Activated T-cell treated with anti-CD3 and anti-CD28 coated beads, Interleukin-2, amount 50 U/mL, for 48 hours (primary cell): ENCODE data around the gene GREB1.

Source experiments
- DNase-seq, 2 experiments: peaks; one replicate each; pipeline ENCODE4 v3.0.0-alpha.2; 2020

The GREB1 gene

GRCh38 chr2:11563784-11564666, 30.2 kb downstream of the GREB1 start:
- DNase-seq = no peak

DNA sequence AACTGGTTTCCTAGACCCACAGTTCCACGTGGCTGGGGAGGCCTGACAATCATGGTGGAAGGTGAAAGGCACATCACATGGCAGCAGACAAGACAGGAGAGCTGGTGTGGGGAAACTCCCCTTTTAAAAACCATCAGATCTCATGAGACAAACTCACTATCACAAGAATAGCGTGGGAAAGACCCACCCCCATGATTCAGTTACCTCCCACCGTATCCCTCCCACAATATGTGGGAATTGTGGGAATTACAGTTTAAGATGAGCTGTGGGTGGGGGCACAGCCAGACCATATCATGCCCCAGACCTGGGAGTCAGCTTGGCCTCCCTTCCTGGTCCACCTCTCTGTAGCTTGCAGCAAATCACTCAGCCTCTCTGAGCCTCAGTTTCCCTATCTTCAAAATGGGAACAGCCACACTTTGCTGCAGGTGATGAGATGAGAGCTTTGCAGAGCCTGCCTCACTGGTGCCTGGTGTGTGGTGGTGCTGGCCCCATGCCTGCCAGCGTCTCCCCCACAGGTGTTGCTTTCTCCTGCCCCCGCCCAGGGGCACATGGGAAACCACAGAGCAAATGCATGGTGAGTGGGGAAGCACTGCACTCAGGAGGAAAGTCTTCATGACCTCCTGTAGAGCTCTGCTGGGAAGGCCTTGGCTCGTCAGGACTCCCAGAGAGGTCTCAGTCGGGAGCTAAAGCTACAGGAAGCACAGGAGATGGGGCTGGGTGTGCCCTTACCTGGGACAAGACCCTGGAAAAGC, 31.1 kb downstream of the GREB1 start:
- no peak for DNase-seq

DNA sequence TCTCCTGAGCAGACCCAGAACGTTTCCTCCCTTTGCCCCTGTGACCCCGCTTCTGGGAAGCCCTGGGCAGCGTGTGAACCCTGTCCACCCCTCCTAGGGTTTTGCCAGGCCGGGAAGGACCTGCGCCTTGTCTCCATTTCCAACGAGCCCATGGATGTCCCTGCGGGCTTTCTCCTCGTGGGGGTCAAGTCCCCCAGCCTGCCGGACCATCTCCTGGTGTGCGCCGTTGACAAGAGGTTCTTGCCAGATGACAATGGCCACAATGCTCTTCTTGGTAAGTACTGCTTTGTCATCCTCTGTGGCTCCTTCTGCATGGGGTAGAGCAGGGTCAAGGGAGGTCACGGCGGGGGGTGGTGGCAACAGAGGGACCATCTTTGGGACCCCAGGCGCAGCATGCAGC, 32.5 kb downstream of the GREB1 start:
- DNase-seq = no peak

GRCh38 chr2:11567631-11568031, 33.8 kb downstream of the GREB1 start:
- no peak for DNase-seq

DNA sequence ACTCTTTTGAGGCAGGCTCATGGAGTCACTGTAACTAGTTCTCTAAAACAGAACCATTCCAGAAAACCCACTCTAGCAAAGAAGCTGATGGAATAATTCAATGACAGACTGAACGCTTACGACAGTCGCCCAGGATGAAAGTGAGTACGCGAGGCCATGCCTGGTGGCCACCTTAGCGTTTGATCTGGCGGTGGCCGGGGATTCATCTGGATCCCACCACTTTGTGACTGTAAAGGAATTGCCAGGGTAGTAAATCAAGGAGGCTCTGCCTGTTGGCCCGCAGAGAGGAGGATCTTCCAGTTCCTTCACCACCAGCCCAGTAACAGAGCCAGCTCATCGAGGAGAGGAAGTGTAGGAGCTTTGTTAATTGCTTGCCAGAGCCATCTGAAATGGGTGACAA, 34.6 kb downstream of the GREB1 start:
- no peak for DNase-seq

GRCh38 chr2:11569636-11570035, 35.8 kb downstream of the GREB1 start:
- DNase-seq = no peak

DNA sequence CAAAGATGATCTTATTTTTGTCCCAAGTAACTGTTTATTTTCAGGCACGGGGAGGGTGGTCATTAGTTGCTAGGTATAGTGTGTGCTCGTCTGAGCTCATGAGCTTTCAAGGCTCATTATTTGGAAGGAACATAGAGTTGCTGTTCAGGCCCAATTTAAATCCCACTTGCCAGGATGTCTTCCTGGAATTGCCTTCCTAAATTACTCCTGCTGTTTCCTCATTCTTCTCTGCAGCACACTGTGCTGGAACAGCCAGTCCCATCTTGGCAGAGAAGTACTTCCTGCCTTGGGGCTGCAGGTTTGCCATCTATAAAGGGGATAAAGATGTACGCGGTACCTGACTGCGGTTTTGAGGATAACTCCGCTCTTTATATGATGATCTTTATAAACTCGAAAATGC, 37.3 kb downstream of the GREB1 start:
- DNase-seq = no peak

DNA sequence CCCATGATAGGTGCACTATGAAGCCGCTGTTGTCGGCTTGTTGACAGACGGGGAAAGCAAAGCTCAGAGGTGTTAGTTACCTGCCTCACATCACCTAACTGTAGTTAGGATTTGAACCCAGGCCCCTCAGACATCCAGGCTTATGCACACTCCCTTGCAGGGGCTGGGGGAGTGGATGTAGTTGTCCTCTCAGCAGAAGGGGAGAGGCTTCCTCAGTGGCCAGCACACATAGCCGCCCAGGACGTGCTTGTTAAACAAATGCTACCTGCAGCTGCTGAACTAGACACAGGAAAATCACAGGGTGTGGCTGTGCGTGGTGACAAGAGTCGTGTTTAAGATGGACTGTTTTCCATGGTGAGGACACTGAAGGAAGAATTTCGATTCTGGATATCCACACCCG, 39.2 kb downstream of the GREB1 start:
- no peak for DNase-seq

GRCh38 chr2:11573418-11574175, 39.8 kb downstream of the GREB1 start:
- DNase-seq = no peak

DNA sequence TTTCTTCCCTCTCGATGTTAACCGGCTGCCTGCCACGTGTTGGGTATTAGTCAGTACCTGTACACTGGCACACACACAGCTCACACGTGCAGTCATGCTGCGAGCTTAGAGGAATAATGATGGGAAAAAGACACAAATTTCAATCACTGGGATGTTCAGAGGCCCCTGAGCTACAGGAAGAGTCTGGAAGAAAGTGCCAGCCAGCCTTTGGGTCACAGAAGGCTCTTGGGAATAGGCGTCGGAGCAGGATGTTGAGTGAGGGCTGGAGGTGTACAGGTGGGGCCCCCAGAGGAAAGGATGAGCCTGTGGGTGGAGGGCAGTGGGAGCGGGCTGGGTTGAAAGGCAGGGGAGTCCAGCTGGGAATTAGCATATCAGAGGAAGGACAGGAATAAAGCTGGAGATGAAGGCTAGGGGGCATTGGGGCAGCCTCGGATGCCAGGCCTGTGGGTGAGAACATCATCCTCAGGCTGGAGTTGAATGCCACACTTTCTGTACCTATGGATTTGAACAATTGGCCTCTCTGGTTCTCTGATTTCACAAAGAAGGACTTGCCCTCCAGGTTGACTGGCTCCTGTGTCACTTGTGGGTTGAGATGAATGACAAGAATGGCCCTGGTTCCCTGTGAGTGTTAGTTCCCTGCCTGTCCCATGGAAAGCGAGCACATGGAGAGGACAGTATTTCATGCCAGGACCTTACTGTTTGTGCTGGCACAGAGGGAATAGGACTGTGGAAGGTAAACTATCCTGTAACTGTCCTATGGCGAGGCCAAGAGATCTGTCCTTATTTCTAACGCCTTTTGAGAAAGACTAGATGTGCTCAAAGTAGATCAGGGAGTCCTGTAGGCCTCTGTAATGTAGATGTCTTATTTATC, 40.6 kb downstream of the GREB1 start:
- DNase-seq = no peak

DNA sequence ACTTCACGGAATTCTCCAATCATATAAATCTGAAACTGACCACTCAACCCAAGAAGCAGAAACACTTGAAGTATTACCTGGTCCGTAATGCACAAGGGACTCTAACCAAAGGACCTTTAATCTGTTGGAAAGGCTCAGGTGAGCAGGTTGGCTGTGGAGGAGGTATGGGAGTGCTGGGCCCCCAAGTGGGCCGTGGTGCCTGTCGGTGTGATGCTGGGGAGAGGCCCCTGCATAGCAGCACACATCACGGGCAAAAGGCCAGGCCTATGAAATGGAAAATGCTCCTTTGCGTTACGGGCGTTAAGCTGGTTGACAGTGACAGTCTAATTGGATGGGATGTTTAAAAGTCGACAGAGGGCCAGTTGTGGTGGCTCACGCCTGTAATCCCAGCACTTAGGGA, 42.6 kb downstream of the GREB1 start:
- DNase-seq = no peak

GRCh38 chr2:11577101-11577883, 43.4 kb downstream of the GREB1 start:
- no peak for DNase-seq

DNA sequence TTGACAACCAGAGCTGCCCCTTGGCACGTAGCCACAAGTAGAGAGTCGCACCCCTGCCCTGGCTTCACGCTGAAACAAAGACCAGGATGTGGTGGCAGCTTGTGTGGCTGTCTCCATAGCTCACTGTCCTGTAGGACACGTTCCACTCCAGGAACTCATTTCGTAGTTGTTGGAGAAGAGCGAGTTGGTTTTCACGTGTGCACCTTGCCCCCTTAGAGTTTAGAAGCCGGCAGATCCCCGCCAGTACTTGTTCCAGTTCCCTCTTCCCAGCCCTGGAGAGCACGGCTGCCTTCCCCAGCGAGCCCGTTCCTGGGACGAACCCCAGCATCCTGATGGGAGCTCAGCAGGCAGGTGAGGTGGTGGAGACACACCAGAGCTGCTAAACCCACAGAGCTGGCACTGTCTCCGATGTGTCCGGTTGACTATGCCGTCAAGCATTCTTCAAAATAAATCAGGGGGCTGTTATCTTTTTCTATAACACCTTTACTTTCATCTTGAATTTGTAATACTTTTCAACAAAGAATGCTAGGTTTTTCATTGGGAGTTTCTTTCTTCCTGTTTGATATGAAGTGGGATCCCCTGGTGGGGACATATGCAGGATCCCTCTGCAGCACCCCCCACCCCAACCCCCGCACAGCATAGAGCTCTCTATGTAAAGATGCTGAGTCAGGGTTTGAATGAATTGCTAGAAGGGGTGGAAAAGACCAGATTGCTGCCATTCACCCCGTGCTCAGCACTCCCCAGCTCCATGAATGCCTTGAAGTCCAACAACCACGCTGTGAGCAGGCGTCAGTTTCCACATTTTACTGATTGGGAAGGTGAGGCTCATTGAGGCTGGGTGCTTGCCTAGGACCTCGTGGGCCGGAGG, 44.5 kb downstream of the GREB1 start:
- no peak for DNase-seq

- no peak for DNase-seq
Observed at GRCh38 chr2:11578986-11579774, 45.3 kb downstream of the GREB1 start.

DNA sequence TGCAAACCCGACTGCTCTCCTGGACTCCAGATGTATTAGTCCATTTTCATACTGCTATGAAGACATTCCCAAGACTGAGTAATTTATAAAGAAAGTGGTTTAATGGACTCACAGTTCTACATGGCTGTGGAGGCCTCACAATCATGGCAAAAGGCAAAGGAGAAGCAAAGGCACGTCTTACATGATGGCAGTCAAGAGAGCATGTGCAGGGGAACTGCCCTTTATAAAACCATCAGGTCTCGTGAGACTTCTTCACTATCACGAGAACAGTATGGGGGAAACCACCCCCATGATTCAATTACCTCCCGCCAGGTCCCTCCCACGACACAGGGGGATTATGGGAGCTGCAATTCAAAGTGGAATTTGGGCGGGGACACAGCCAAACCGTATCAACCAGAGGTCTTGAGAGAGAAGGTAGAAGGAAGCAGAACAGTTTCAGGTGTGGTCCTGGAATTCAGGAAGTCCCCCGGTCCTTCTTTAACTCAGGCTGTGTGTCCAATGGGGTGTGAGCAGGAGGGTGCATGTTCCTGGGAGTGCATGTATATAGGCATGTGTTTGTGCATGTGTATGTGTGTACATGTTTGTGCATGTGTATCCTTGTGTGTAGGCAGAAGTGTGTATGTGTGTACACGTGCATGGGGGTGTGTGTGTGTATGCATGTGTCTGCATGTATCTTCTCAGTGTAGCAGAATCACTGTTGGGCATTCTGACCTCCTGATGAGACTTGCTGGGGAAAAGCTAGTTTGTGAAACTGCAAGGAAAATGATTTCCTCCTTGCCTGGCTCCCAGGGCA, 46.2 kb downstream of the GREB1 start:
- no peak for DNase-seq

DNA sequence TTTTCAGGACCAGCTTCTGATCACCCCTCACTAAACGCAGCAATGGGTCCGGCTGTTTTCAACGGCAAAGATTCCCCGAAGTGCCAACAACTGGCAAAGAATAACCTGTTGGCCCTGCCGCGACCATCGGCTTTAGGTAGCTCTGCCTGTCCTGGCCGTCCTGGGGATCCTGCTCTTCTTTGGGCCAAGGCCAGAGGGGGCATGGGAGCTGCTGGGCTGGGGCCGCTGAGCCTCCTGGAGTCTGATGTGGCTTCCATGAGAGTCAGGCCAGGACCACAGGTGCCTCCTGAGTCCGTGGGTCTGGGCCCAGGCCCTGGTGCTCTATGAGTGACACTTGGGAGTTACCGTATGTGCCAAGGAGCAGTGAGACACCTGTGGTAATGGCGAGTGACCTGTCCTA, 46.9 kb downstream of the GREB1 start:
- DNase-seq = no peak

DNA sequence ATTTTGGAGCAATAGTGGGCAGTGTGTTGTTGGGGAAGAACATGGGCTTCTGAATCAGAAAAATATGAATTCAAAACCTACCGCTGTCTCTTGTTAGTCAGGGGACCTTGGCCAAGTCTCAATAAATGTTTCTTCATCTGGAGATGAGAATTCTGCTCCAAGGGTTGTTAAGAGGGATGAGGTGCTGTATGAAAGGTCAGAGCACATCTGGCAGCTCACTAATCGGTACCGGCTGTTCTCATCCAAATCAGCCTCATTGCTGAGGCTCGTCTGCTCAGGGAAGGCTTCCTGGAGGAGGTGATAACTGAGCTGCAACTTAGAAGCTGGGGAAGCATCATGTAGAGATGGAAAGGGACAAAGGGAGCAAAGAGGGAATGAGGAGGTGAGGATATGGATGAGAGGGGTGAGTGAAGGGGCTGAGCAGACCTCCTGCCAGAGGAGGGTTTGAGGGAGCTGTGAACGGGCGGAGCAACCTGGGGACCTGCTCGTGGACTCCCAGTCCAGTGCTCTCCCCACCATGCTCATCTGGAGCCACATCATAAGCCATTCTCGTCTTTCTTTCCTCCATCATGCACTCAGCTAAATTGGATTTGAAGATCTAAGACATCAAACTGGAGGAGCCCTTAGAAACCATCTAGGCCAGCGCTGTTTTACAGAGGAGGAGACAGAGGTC, 47.4 kb downstream of the GREB1 start:
- no peak for DNase-seq
